Endodermal cell (in vitro differentiated cells): ENCODE data around the gene IFI27L1. TPM values are rescaled to one million over a fixed set of nuclear protein-coding genes. Genes with fewer than 3 reads are reported as not detected.

Source experiments
- DNase-seq: peaks from one replicate; pipeline ENCODE4 v3.0.0-alpha.2; 2017
- H3K27ac ChIP-seq: 2 replicates; pipeline ENCODE4 v1.5.1; 2013; ENCODE audit warnings: mild to moderate bottlenecking, low read depth, low read length, moderate library complexity
- H3K27me3 ChIP-seq: 2 replicates; pipeline ENCODE4 v1.6.1; 2013; ENCODE audit warnings: mild to moderate bottlenecking, low read length, moderate library complexity; ENCODE audit not compliant: insufficient read depth, control insufficient read depth, poor library complexity, severe bottlenecking
- H3K36me3 ChIP-seq: 2 replicates; pipeline ENCODE4 v1.7.0; 2013; ENCODE audit warnings: mild to moderate bottlenecking, low read length, moderate library complexity; ENCODE audit not compliant: control insufficient read depth, insufficient read depth
- H3K4me1 ChIP-seq: one replicate; pipeline ENCODE4 v1.7.0; 2013; ENCODE audit warnings: low read length; ENCODE audit not compliant: control insufficient read depth, insufficient read depth
- H3K4me3 ChIP-seq: 2 replicates; pipeline ENCODE4 v1.5.1; 2013; ENCODE audit warnings: mild to moderate bottlenecking, low read length, moderate library complexity
- H3K9ac ChIP-seq: 2 replicates; pipeline ENCODE4 v1.6.1; 2013; ENCODE audit warnings: mild to moderate bottlenecking, low read length, moderate library complexity; ENCODE audit not compliant: poor library complexity, severe bottlenecking; ENCODE audit errors: extremely low read depth
- H3K9me3 ChIP-seq: 2 replicates; pipeline ENCODE4 v1.6.1; 2013; ENCODE audit warnings: mild to moderate bottlenecking, low read length, moderate library complexity; ENCODE audit not compliant: control insufficient read depth
- H3K27ac Mint-ChIP-seq: 2 replicates; pipeline ENCODE4 v1.8.0; 2020; ENCODE audit warnings: mixed read lengths
- H3K27me3 Mint-ChIP-seq: 2 replicates; pipeline ENCODE4 v1.8.0; 2021; ENCODE audit warnings: mild to moderate bottlenecking, mixed read lengths; ENCODE audit not compliant: insufficient read depth
- H3K36me3 Mint-ChIP-seq: 2 replicates; pipeline ENCODE4 v1.8.0; 2020; ENCODE audit warnings: low read depth, mixed read lengths
- H3K4me1 Mint-ChIP-seq: 2 replicates; pipeline ENCODE4 v1.8.0; 2020; ENCODE audit warnings: mixed read lengths
- H3K4me3 Mint-ChIP-seq: 2 replicates; pipeline ENCODE4 v1.8.0; 2020; ENCODE audit warnings: mild to moderate bottlenecking, moderate library complexity, mixed read lengths
- H3K9me3 Mint-ChIP-seq: 2 replicates; pipeline ENCODE4 v1.8.0; 2020; ENCODE audit warnings: mild to moderate bottlenecking, mixed read lengths
- CTCF ChIP-seq: fragments of 200-600 bp; sonication (generic); conservative IDR thresholded peaks from 2 replicates; pipeline ENCODE4 v1.5.0; 2021; ENCODE audit warnings: antibody characterized with exemption, mild to moderate bottlenecking
- WGBS, 2 experiments: methylation state at CpG; one replicate each; pipeline versions ENCODE4 v1.1.5 to v1.1.7; 2013; ENCODE audit warnings: missing lambda C conversion rate in 2 of 2, mixed read lengths in 1 of 2; ENCODE audit not compliant: insufficient coverage in 1 of 2, insufficient read length in 1 of 2; 5-methylcytosine and 5-hydroxymethylcytosine counted together
- total RNA-seq, 2 donors: library from RNA; stranded (reverse); fragmentation: NEBNext Ultra II Directional in 1 of 2; extraction: Animal tissue kit (Norgen Biotek cat#: 25700) in 1 of 2; gene quantifications; 2 replicates in 1 of 2; 3 replicates in 1 of 2; pipeline ENCODE4 v1.2.1, GENCODE V29; 2021

IFI27L1 gene
- total RNA-seq, 2 donors from 2014 or later = 40.0 to 47.2 TPM

- no peaks in the 10 kb centered on the region for H3K4me1 ChIP-seq
- no peak overlapping the region for H3K9ac ChIP-seq
- peaks cover 41% of the 10 kb centered on the region for H3K36me3 ChIP-seq
- WGBS, 2 experiments = 95 to 97% methylated on average over 16 to 19 of the region's 19 CpGs
- no peaks in the 10 kb centered on the region for H3K4me1 Mint-ChIP-seq
- no peak overlapping the region for H3K27ac Mint-ChIP-seq
- no peaks in the 10 kb centered on the region for H3K9me3 ChIP-seq
- peak; percentile 17 for DNase-seq
- peaks cover 38% of the 10 kb centered on the region for H3K36me3 Mint-ChIP-seq
- no peaks in the 10 kb centered on the region for H3K27me3 Mint-ChIP-seq
- no peaks in the 10 kb centered on the region for H3K27me3 ChIP-seq
- H3K27ac ChIP-seq = no peak overlapping the region
- TF ChIP-seq CTCF = no peak
- no peaks in the 10 kb centered on the region for H3K9me3 Mint-ChIP-seq
- H3K4me3 Mint-ChIP-seq = no peak overlapping the region
- no peak overlapping the region for H3K4me3 ChIP-seq
Observed at GRCh38 chr14:94045563-94046345, 35.4 kb upstream of the IFI27L1 start.

GRCh38 chr14:94046696-94047250 lies 34.3 kb upstream of the IFI27L1 start:
- H3K9me3 Mint-ChIP-seq = no peaks in the 10 kb centered on the region
- DNase-seq = peak; percentile 18
- H3K36me3 Mint-ChIP-seq = peaks cover 43% of the 10 kb centered on the region
- TF ChIP-seq CTCF = no peak
- no peak overlapping the region for H3K4me3 Mint-ChIP-seq
- Histone ChIP-seq H3K9me3 (no peaks in the 10 kb centered on the region), H3K9ac (no peak overlapping the region), H3K27ac (no peak overlapping the region), H3K4me1 (no peaks in the 10 kb centered on the region), H3K27me3 (no peaks in the 10 kb centered on the region), H3K4me3 (no peak overlapping the region), H3K36me3 (peaks cover 50% of the 10 kb centered on the region)
- H3K27ac Mint-ChIP-seq = no peak overlapping the region
- H3K27me3 Mint-ChIP-seq = no peaks in the 10 kb centered on the region
- WGBS, 2 experiments = 88 to 91% methylated on average over 4 to 7 of the region's 7 CpGs
- no peaks in the 10 kb centered on the region for H3K4me1 Mint-ChIP-seq

GRCh38 chr14:94047581-94047980 lies 33.5 kb upstream of the IFI27L1 start:
- Histone ChIP-seq H3K36me3 (peaks cover 58% of the 10 kb centered on the region), H3K27me3 (no peaks in the 10 kb centered on the region), H3K4me3 (no peak overlapping the region), H3K4me1 (no peaks in the 10 kb centered on the region), H3K27ac (no peak overlapping the region), H3K9me3 (no peaks in the 10 kb centered on the region), H3K9ac (no peak overlapping the region)
- DNase-seq = peak; percentile 10
- WGBS, 2 experiments = 89 to 100% methylated on average over 1 to 3 of the region's 3 CpGs
- Mint-ChIP-seq H3K27me3 (no peaks in the 10 kb centered on the region), H3K9me3 (no peaks in the 10 kb centered on the region), H3K36me3 (peaks cover 48% of the 10 kb centered on the region), H3K27ac (no peak overlapping the region), H3K4me1 (no peaks in the 10 kb centered on the region), H3K4me3 (no peak overlapping the region)
- no peak for TF ChIP-seq CTCF
